DMS53 treated with DMSO at 0.1 percent for 48 hours (cell line): ENCODE results near the gene ZNF331.
A peak's percentile ranks its signal among the peaks of the same experiment; 100 is the strongest.
"Not testable (repeated sequence)": the region's sequence is repeated elsewhere in the genome, so short reads cannot be mapped to it uniquely, and the experiment has no call there.

ENCODE experiments used
- DNase-seq: peaks from one replicate; lab custom pipeline; 2025; ENCODE audit not compliant: unreplicated experiment; lab: John Stamatoyannopoulos, UW

The ZNF331 gene

DNA sequence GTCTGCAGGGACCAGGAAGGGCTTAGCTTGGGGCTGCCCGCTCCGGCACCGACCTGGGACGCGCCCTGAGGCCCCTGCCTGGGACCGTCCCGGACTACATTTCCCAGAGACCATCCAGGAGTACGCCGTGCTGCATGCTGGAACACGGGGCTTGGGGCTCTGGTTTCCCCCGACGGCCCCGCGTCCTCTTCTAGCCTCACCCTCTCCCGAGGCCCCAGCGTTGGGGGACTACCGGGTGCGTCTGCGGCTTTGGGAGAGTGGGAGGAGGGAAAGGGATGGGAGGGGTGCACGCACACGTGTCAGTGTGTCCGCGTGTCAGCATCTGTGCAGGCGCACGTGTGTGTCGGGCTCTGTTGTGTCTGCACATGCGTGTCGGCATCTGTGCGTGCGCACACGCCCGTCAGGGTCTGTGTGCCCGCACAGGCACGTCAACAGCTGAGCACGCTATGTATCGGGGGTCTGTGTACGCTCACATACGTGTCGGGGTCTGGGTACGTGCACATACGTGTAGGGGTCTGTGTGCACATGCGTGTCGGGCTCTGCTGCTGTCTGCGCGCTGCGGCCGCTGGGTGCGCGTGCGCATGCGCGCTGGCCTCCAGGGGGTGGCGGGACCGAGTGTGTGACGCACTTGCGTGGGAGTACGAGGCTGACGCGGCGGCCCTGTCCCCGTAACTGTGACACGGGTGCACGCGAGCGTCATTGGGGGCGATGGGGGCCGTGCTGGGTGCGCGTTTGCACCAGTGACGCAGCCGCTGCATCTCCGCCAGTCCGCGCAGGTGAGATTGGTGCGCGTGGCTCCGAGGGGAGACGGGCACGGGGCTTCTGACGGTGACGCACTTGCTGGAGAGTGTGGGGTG, at the start of gene ZNF331:
Gene ZNF331, plus strand, starts transcription at position 625 of the 857 bp plus-strand sequence. CDS start 31,232 bp downstream, outside the sequence.
- no peak for DNase-seq

DNA sequence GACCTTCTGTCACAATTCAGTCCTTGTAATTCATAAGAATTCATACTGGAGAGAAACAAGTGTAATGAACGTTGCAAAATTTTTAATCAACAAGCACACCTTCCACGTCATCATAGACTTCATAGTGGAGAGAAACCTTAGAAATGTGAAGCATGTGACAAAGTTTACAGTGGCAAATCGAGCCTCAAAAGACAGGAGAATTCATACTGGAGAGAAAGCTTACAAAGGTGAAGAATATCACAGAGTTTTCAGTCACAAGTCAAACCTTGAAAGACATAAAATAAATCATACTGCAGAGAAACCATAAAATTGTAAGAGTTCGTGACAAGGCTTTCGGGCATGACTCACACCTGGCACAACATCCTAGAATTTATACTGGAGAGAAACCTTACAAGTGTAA, 45.8 kb upstream of the ZNF331 start:
- no peak for DNase-seq

DNA sequence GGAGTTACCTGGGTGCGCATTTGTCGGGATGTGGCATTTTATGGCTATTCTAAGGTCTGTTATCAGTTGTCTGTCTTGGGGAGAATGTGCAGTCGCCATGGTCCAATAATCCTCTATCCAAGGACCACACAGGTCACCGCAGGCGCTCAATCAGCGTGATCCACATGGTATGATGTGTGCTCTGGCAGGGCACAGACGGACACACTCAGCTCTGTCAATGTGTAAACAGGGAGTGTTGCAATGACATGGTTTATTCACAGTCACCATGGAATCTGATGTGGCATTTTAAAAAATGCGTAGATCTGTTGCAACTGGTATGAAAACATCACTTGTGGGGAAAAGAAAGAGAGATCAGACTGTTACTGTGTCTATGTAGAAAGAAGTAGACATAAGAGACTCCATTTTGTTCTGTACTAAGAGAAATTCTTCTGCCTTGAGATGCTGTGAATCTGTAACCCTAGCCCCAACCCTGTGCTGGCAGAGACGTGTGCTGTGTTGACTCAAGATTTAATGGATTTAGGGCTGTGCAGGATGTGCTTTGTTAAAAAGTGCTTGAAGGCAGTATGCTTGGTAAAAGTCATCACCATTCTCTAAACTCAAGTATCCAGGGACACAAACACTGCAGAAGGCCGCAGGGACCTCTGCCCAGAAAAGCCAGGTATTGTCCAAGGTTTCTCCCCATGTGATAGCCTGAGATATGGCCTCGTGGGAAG, 40.5 kb upstream of the ZNF331 start:
- peak; percentile 46 for DNase-seq

DNA sequence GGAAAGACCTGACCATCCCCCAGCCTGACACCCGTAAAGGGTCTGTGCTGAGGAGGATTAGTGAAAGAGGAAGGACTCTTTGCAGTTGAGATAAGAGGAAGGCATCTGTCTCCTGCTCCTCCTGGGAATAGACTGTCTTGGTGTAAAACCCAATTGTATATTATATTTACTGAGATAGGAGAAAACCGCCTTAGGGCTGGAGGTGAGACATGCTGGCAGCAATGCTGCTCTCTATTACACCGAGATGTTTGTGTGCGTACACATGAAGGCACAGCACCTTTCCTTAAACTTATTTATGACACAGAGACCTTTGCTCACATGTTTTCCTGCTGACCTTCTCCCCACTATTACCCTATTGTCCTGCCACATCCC, 39.9 kb upstream of the ZNF331 start:
- not testable (repeated sequence) for DNase-seq

DNA sequence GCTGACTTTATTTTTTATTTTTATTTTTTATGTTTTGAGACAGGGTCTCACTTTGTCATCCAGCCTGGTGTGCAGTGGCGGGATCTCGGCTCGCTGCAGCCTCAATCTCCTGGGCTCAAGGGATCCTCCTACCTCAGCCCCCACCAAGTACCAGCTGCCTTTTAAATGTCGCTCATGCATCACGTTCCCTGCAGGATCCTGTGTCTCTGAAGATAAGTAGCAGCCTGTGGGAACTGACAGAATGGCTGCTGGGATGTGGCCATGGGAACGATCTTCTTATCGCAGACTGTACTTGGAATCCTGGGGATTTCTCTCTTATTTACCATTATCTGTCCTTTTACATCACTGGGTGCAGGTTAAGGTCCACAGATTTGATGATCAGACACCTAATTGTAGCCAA, 34.8 kb upstream of the ZNF331 start:
- DNase-seq, result not testable (repeated sequence)

DNA sequence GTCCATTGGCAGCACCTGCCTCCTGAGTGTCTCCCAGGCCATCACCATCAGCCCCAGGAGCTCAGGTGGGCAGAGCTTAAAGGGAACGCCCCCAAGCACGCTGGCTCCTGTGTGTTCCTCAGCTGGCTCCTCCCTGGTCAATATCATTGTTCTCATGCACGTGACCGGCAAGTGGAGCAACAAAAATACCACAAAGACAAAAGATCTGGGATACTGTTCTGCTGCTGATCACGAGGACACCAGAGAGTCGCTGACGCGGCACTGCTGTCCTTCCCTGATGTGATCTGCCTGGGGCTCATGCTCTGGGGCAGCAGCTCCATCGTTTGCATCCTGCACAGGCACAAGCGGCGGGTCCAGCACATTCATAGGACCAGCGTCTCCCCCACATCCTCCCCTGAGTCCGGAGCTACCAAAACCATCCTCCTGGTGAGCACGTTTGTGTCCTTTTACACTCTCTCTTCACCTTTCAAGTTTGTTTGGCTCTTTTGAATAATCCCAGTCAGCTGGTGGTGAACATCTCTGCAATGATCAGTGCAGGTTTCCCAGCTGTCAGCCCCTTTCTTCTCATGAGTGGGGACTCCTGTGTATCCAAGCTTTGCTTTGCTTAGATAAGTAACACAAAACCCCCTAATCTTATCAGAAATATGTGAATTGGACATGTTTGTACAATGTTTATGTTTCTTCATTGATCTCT, 34.1 kb upstream of the ZNF331 start:
- not testable (repeated sequence) for DNase-seq

DNA sequence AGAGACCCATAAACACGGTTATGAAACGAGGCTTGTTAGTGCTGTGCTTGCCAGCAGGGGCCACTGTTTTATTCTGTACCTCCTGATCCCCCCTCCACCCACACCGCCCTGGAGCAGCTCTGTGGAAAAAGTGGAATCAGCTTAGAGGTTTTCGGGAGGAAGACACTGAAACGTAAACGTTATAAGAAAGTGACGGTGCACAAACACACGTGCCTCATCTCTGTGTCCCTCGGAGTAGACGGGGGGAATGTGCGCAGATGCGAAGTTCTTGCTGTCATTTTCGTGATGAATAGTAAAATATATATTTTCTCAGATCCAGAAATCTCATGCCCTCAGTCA, 33.6 kb upstream of the ZNF331 start:
- DNase-seq, result not testable (repeated sequence)

DNA sequence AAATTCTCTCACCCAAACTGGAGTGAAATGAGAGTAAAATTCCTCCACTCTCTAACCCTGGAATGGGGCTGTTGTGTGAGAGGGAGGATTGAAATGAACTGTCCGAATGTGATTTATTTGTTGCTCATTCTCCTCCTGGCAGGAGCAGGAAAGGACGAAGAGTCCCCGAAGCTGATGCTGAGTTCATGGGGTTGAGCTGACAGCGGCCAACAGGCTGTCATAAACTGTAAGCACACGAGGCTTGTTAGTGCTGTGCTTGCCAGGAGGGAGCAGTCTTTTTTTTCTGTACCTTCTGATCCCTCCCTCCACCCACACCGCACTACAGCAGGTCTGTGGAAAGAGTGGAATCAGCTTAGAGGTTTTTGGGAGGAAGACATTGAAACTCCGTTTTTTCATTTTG, 33.1 kb upstream of the ZNF331 start:
- no peak for DNase-seq

DNA sequence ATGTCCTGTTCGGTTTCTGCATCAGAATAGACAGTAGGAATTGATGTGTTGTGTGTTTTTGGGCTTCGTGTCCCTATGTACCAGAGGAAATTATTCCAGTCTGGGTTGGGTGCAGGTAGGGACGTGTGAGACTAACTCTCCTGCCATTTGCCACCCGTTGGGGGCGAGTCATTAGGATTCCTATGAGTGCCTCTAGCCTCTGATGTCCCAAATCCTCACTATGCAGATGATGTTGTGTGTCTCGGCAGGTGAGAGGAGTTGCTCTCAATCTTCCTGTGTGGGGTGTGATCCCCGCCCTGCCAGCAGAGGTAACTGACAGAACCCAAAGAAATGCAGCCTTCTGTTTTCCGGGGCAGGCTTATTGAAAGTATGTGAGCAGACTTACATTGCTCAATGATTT, 31.2 kb upstream of the ZNF331 start:
- no peak for DNase-seq

DNA sequence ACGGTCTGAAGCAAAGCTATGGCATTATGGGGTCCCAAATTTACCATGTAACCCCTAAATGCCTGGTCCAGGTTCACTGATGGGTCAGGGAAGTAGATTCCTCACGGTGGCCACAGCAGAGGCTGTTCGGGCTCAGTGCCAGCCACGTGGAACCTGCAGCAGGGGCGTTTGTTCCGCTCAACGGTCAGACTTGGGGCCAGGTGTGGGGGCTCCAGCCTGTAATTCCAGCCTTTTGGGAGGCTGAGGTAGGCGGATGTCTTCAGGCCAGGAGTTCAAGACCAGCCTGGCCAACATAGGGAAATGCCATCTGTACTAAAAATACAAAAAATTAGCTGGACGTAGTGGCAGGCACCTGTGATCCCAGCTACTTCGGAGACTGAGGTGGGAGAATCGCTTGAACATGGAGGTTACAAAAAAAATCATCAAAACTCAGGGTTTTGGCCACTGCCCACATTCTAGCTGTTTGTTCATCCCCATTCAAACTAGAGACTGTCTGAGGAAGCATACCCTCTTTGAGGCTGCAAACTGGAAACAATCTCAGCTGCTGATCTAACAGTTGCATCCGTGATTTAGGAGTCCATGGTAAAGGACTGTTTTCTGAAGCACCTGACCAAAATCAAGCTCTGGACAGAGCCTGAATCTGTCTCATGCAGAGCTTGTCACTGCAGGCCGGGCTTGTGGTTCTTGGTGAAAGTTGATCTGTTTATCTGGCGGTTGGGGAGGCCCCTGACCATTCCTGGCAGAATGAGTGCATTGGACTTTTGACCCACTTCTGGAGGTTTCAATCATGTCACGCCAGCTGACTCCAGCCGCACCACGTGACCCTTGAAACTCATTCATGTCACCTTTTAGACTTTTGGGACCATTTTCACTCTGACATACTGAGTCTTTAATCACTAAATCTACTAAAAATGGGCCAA, 30.2 kb upstream of the ZNF331 start:
- peak; percentile 11 for DNase-seq

DNA sequence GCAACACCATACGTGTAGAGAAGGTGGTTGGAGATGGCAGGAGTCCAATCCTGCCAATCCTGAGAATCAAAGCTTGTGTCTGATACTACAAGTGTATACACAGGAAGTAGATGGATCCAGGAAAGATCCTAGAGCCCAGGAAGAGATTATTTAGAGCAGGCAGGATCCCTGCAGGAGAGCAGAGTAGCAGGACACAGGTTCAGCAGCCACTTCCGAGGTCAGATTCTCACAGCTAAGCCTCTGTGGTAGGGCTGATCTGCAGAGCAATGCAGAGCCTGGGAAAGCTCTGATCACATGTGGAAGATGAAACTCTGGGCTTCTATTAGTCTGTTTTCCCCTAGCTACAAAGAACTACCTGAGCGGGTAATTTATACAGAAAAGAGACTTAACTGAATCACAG, 28.5 kb upstream of the ZNF331 start:
- no peak for DNase-seq

DNA sequence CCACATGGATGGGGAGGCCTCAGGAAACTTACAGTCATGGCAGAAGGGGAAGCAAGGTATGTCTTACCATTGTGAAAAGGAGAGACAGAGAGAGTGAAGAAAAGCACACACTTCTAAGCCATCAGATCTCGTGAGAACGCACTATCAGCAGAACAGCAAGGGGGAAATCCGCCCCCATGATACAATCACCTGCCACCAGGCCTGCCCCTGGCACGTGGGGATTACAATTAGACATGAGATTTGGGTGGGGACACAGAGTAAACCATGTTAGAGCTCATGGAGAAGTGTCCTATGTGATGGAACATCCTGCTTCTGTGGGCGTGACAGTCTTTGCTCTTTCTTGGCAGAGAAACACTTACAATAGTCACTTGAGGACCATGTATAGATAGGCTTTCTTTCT, 28.1 kb upstream of the ZNF331 start:
- no peak for DNase-seq

DNA sequence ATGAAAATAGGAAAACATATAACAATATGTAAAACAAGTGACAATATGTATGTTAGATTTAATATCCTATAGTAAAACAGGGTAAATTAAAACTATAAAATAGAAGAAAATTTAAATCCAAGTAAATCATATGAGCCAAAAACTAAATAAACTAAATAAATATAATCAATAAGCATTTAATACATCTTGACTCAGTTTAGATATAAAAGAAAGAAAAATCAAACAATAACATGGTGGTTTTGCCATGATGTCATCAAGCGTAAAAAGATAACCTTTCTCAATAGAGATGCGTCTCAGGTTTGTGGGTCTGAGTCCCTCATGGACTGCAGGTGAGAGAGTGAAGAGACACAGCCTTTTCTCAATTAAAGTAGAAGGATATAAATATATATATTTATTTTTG, 26.6 kb upstream of the ZNF331 start:
- no peak for DNase-seq

DNA sequence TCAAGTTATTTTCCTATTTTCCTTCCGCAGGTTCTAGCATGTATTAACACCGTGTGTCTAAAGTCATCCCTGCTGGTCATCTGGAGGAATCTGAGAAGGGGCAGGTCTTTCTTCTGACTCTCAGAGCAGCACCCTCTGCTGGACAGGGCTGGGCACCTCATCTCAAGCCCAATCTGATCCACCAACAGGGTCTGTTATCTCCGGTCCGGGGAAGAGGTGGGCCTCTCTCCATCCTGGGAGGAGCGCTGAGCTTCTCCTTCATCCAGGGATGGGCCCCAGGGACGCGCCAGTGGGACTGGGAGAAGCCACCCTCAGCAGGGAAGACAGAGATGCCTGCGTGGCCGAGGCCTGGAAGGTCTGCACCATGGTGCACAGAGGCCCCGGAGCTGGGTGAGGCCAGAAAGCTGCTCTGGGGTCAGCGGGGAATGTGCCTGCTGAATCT, 26.0 kb upstream of the ZNF331 start:
- peak; percentile 37 for DNase-seq

DNA sequence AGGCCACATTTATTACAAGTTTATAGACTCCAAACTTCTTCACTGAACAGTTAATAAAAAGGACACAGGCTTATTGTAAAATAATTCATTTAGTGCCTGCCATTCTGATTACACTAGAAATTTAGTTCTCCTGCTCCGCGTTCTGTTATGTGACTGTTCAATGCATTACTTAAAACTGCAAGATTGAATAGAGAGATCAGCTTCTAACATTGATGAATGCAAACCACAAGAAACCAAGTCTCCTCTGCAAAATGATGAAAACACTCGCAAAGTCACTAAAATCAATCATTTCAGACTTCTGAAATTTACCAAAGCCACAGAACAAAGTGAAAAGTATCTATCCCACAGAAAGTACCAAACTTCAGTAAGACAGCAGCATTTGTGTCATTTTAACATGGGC, 22.9 kb upstream of the ZNF331 start:
- DNase-seq, result not testable (repeated sequence)

DNA sequence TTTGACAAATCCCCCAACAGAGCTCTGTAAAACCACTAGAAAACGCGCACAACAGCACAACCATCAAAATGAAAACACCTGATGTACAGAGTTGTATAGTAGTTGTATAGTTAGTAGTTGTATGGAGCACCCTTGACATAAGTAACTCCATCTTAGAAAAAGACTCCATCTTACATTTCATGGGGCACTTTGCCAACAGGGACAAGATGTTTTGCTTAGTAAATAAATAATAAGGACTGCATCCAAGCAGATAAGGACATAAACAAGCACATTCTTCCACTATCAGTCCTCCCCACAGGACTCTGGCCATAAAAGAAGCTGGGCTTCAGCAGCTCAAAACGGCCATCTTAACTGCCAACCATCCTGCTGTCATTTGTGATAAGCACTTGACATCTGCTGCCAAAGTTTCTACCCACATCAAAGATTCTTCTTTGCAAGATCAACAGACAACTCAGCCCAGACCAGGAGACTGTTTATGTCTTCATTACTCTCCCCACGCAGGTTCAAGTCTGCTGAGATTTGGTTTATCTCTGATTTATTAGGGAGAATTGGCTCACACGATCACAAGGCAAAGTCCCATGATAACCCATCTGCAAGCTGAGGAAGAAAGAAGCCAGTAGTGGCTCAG, 20.7 kb upstream of the ZNF331 start:
- no peak for DNase-seq

DNA sequence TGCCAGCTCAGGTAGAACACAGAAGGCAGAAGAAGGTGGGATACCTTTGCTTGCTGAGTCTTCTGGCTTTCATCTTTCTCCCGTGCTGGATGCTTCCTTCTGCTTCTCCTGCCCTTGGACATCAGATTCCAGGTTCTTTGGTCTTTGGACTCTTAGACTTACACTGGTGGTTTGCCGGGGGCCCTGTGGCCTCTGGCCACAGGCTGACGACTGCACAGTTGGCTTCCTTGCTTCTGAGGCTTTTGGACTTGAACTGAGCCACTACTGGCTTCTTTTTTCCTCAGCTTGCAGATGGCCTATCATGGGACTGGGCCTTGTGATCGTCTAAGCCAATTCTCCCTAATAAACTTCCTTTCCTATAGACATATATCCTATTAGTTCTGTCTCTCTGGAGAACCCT, 19.8 kb upstream of the ZNF331 start:
- DNase-seq, result no peak

DNA sequence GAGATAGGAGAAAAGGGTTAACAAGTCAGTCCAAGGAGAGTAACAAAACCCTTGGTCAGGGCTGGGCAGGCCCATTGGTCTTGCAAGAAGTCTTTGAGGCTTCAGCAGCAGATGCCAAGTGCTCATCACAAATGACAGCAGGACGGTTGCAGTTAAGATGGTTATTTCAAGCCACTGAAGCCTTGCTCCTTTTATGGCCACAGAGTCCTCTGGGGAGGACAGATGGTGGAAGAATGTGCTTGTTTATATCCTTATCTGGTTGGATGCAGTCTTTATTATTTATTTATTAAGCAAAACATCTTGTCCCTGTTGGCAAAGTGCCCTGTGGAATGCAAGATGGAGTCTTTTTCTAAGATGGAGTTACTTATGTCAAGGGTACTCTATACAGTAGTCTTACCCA, 19.2 kb upstream of the ZNF331 start:
- DNase-seq, result no peak

DNA sequence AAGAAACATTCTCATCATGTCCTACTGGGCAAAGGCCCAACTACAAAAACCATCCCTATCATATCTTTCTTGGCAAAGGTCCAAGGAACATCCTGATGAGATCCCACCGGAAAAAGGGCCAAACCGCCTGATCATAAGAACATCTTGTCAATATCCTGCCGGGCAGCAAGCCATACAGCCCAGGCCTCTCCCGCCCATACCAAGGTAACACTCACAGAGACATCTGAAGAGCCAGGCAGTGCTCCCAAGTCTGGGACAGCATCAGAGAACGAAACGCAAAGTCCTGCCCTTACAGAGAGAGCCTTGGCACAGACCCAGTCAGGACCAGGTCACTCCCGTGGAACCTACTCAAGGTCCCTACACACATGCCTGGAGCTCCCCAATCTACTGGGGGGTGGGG, 18.5 kb upstream of the ZNF331 start:
- DNase-seq, result no peak

DNA sequence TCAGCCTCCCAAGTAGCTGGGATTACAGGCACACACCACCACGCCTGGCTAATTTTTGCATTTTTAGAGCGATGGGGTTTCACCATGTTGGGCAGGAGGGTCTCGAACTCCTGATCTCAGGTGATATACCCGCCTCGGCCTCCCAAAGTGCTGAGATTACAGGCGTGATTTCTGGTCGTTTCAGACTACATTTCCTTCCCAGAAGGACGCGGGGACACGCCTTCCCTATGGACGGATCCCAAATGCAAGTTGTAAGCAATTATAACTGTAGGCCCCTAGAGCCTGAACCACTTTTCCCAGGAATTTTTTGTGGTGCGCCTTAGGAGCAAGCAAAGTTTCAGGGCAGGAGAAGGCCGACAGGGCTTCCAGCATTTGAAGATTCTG, 17.8 kb upstream of the ZNF331 start:
- DNase-seq, result no peak
